ENCODE results near the gene C2. TPM values are rescaled to one million over a fixed set of nuclear protein-coding genes. Genes with fewer than 3 reads are reported as not detected.

Gene C2
- total and polyA plus RNA-seq, 2 donors from 2014 or later = 38.7 to 84.0 TPM

DNA sequence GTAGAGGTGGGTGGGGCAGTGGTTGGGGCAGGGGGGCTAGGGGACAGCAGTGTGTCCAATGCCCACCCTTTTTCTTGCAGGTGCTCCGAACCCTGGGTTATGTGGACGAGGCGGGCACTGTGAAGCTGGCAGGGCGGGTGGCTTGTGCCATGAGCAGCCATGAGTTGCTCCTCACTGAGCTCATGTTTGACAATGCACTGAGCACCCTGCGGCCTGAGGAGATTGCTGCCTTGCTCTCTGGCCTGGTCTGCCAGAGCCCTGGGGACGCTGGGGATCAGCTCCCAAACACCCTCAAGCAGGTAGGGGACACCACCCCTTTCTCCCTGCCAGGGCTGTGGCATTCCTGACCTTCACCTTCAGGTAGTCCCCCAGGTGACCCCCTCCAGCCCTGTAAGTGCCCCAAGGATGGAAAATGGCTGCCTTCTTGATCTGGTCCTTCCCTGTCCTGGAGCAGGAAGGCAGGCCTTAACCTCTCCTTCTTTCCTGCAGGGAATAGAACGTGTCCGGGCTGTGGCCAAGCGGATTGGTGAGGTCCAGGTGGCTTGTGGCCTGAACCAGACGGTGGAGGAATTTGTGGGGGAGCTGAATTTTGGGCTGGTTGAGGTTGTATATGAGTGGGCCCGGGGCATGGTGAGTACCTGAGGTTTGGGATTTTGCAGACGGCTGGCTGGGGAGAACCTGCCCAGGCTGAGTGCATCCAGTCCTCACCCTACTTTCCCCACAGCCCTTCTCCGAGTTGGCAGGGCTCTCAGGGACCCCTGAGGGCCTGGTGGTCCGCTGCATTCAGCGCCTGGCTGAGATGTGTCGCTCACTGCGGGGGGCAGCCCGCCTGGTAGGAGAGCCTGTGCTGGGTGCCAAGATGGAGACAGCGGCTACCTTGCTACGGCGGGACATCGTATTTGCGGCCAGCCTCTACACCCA, 41.5 kb downstream of the C2 start:
- H3K4me1 ChIP-seq (ENCODE audit: control insufficient read depth in 2 of 3, insufficient read depth in 2 of 3, low read depth in 1 of 3, low read length in 3 of 3) = peaks cover 0 to 26% (median 4%) of the 10 kb centered on the region in 3 donors
- no peak overlapping the region for H3K27ac ChIP-seq (ENCODE audit: low read depth in 2 of 2, low read length in 2 of 2)
- no peak overlapping the region for H3K4me3 ChIP-seq (ENCODE audit: low read length in 3 of 3)
- H3K9ac ChIP-seq (ENCODE audit: low read length in 3 of 3) = no peak overlapping the region
- FAIRE-seq = no peak
- intact Hi-C loops (cut with DNase I) = no loop called here
- peaks cover 4 to 34% (median 33%) of the 10 kb centered on the region in 3 donors for H3K36me3 ChIP-seq (ENCODE audit: control insufficient read depth in 2 of 3, insufficient read depth in 3 of 3, low read length in 3 of 3)
- H3K27me3 ChIP-seq (ENCODE audit: control insufficient read depth, insufficient read depth, low read length) = no peaks in the 10 kb centered on the region
- DNase-seq = no peak
- no peaks in the 10 kb centered on the region for H3K9me3 ChIP-seq (ENCODE audit: control insufficient read depth in 2 of 3, insufficient read depth in 1 of 3, low read length in 3 of 3)
- TF ChIP-seq, protein P1, sequence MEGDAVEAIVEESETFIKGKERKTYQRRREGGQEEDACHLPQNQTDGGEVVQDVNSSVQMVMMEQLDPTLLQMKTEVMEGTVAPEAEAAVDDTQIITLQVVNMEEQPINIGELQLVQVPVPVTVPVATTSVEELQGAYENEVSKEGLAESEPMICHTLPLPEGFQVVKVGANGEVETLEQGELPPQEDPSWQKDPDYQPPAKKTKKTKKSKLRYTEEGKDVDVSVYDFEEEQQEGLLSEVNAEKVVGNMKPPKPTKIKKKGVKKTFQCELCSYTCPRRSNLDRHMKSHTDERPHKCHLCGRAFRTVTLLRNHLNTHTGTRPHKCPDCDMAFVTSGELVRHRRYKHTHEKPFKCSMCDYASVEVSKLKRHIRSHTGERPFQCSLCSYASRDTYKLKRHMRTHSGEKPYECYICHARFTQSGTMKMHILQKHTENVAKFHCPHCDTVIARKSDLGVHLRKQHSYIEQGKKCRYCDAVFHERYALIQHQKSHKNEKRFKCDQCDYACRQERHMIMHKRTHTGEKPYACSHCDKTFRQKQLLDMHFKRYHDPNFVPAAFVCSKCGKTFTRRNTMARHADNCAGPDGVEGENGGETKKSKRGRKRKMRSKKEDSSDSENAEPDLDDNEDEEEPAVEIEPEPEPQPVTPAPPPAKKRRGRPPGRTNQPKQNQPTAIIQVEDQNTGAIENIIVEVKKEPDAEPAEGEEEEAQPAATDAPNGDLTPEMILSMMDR (IDR thresholded peaks at IDR 0.05; ENCODE audit: borderline replicate concordance, extremely low read depth, insufficient read depth) = no peak

DNA sequence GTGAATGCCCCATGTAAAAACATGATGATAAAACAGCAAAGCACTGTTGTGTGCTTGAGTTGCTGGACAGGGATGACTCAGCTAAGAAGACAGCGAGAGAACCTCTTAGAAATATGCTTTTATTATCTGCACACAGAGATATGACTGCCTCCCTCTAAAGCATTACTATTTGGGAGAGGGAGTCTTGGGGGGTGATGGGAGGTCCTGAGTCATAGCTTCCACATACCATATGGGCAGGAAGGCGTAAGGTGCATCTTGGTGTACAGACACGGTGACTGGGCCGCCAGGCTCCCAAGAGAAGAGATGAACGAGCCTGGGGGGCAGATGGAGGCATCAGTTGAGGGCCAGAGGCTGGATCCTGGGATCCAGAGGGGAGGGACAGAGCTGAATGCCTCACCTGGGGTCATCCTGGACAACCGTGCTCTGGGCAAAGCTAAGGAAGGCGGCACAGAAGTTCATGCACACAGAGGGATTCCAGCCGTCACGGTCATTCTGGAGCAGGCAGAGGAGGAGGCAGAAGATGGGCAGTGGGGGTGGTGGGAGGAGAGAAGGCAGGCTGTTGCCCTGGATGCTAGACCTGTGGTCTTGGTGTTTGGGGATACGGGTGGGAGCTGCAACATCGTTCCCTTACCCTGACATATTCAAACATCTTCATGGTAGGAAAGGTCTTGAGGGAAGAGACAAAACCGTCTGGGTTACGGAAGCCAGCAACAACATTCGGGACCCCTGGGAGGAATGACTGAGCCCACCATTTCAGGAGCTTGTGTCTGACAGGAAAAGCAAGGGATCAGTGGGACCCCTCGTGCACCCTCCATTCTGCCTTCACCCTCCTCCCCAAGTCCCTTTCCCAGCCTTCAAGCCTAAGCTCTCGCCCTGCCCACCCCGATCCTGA, 42.4 kb downstream of the C2 start:
- DNase-seq = no peak
- H3K27me3 ChIP-seq (ENCODE audit: control insufficient read depth, insufficient read depth, low read length) = no peaks in the 10 kb centered on the region
- no peak for FAIRE-seq
- H3K9me3 ChIP-seq (ENCODE audit: control insufficient read depth in 2 of 3, insufficient read depth in 1 of 3, low read length in 3 of 3) = no peaks in the 10 kb centered on the region
- H3K4me3 ChIP-seq (ENCODE audit: low read length in 3 of 3) = peak overlapping the region in 1 of 3 donors; percentile 80
- H3K4me1 ChIP-seq (ENCODE audit: control insufficient read depth in 2 of 3, insufficient read depth in 2 of 3, low read depth in 1 of 3, low read length in 3 of 3) = peaks cover 0 to 26% (median 4%) of the 10 kb centered on the region in 3 donors
- no peak overlapping the region for H3K27ac ChIP-seq (ENCODE audit: low read depth in 2 of 2, low read length in 2 of 2)
- peaks cover 4 to 30% (median 27%) of the 10 kb centered on the region in 3 donors for H3K36me3 ChIP-seq (ENCODE audit: control insufficient read depth in 2 of 3, insufficient read depth in 3 of 3, low read length in 3 of 3)
- H3K9ac ChIP-seq (ENCODE audit: low read length in 3 of 3) = no peak overlapping the region
- intact Hi-C loops (cut with DNase I) = no loop called here
- TF ChIP-seq, protein P1 (IDR thresholded peaks at IDR 0.05; ENCODE audit: borderline replicate concordance, extremely low read depth, insufficient read depth) = no peak

DNA sequence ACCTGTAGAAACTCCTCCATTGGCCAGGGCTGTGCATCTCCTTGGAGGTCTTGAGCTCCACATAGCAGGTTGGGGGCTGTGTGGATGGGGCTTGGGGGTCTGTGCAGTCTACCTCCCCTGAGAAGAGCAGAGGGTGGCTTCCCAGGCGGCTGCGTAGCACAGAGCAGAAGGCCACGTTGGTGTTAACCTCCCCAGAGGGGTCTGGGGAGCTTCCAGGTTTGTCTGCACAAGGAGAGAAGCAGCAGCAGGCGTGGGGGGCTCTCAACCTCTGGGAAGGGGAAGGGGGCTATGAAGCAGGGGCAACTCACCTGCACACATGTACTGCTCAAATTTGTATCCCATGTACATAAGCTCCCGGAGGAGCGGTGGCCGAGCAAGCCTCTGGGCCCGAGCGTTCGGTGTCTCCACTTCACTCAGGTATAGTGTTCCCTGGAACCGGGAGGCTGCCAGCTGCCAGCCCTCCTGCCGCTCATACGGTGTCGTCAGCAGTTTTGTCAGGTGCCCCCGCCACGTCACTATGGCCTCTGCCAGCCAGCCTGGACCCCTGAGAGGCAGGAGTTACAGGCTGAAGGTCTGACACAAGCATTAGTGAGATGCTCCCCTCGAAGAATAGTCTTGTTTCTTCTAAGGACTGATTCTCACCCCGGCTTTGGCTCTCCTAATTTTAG, 43.2 kb downstream of the C2 start:
- TF ChIP-seq, protein P1 (IDR thresholded peaks at IDR 0.05; ENCODE audit: borderline replicate concordance, extremely low read depth, insufficient read depth) = no peak

More for the DNA sequence above, 43.2 kb downstream of the C2 start:
- H3K9ac ChIP-seq (ENCODE audit: low read length in 3 of 3) = peak overlapping the region; percentile 48 to 98 (median 74)
- H3K27me3 ChIP-seq (ENCODE audit: control insufficient read depth, insufficient read depth, low read length) = no peaks in the 10 kb centered on the region
- peak in 1 of 5 donors; percentile 84 for DNase-seq
- H3K27ac ChIP-seq (ENCODE audit: low read depth in 2 of 2, low read length in 2 of 2) = peak overlapping the region; percentile 94 to 99
- FAIRE-seq = no peak
- H3K4me3 ChIP-seq (ENCODE audit: low read length in 3 of 3) = peak overlapping the region; percentile 80 to 98 (median 89)
- no peaks in the 10 kb centered on the region for H3K9me3 ChIP-seq (ENCODE audit: control insufficient read depth in 2 of 3, insufficient read depth in 1 of 3, low read length in 3 of 3)
- intact Hi-C loops (cut with DNase I) = no loop called here
- peaks cover 4 to 27% (median 24%) of the 10 kb centered on the region in 3 donors for H3K36me3 ChIP-seq (ENCODE audit: control insufficient read depth in 2 of 3, insufficient read depth in 3 of 3, low read length in 3 of 3)
- peaks cover 0 to 26% (median 4%) of the 10 kb centered on the region in 3 donors for H3K4me1 ChIP-seq (ENCODE audit: control insufficient read depth in 2 of 3, insufficient read depth in 2 of 3, low read depth in 1 of 3, low read length in 3 of 3)
